Dedifferentiated amniotic fluid mesenchymal stem cell (primary cell): ENCODE data around the gene PCNX1.
"Not testable (repeated sequence)": the region's sequence is repeated elsewhere in the genome, so short reads cannot be mapped to it uniquely, and the experiment has no call there.

Experiments used
- DNase-seq: peaks from one replicate; pipeline ENCODE4 v3.0.0-alpha.2; 2016; ENCODE audit errors: extremely low spot score

The PCNX1 gene

DNA sequence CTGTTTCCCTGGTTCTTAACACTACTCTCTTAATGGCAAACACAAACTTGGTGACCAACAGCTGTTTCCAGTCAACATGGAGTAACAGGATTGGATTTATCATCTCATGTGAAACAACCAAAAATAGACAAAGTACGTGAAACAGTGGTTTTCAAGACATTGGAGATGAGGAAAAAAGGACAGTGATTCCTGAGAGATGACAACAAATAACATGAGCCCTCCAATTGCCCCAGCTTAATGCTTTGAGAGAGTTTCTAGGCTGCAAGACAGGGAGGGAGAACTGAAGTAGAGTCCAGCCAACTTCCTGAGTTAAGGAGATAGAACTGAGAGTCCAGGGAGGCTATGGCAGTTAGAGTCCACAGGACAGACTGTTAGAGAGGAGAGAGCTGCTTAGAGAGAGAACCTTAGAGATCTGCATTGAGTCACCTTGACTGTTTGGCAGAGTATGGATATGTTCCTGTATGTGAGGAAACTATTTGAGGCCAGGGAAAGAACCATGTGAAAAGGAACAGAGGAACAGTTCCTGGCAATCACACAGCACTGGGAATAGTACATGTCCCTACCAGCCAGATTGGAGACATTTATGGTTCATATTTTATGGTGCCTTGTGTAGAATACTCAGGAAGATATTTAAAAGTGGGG, 106.4 kb downstream of the PCNX1 start:
- DNase-seq: no peak

DNA sequence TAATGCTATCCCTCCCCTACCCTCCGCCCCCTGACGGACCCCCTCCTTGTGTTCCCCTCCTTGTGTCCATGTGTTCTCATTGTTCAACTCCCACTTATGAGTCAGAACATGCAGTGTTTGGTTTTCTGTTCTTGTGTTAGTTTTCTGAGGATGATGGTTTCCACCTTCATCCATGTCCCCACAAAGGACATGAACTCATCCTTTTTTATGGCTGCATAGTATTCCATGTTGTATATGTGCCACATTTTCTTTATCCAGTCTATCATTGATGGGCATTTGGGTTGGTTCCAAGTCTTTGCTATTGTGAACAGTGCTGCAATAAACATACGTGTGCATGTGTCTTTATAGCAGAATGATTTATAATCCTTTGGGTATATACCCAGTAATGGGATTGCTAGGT, 112.7 kb downstream of the PCNX1 start:
- not testable (repeated sequence) for DNase-seq

DNA sequence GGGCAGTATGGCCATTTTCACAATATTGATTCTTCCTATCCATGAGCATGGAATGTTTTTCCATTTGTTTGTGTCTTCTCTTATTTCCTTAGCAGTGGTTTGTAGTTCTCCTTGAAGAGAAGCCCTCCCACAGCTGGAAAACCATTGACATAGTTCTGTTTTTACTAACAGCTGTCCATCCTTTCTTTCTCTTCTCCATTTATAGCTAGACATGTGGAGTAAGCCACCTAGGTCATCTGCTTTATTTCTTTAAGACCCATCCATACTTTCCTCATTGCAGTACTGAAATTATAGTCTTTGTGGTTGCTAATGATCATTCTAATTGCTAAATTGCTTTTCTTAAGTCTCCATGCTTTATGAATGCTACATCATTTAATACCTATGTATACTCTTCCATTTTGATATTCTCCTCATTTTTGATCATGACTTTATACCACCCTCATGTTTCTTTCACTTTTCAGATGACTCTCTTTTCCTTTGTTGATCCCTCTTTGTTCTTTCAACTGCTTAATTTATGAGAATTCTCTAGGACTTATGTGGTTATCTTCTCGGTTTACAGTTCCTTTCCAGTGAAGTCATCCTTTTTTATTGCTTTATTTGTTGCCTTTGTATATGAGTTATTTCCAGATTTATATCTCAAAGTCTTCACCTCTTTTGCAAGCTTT, 114.2 kb downstream of the PCNX1 start:
- no peak for DNase-seq

GRCh38 chr14:71022012-71022869, 115.0 kb downstream of the PCNX1 start:
- DNase-seq: no peak

- DNase-seq: no peak
These were observed 115.7 kb downstream of the PCNX1 start for GRCh38 chr14:71022939-71023338.

DNA sequence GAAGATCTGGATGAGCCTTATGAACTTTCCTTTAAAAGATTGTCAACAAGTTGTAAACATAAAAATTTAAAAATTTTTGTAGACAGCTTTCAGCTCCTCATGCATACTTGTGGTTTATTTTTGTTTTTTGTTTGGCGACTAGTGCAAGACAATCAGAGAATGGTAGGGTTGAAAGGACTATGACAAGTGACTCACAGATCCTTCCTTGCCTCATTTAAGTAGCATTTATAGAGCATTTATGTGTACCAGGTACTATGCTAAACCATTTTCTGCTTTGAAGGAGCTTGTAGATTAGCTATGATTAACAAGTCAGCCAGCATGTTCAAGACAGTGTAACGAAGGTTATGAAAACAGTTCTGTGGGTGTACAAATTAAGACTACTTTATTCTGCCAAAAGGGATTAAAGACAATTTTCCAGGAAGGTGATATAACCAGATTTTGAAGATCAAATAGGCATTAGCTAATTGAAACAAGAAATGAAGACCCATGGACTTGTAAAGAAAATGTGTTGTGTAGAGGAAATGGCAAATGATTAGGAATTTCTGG, 122.0 kb downstream of the PCNX1 start:
- DNase-seq: no peak

GRCh38 chr14:71031000-71031399, 123.7 kb downstream of the PCNX1 start:
- no peak for DNase-seq

GRCh38 chr14:71036433-71036832, 129.2 kb downstream of the PCNX1 start:
- DNase-seq: no peak

DNA sequence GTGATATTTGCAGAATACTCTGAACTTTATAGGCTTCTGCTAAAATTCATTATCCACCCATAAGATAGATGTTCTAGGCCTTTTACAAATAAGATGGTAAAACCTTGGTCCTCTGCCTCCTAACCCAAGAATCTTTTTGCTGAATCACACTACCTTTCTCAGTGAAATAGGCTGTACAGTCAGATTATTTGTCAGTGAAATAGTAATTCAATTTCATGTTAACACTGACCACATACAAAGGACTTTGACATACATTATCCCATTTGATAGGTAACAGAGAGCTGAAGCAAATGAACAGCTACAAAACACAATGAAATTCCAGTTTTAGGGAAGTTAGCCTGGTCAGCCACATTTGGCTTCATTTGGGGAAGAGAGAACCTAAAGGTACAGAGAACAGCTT, 141.1 kb downstream of the PCNX1 start:
- no peak for DNase-seq

GRCh38 chr14:71049435-71050133, 142.3 kb downstream of the PCNX1 start:
- peak; percentile 21 for DNase-seq

GRCh38 chr14:71050227-71050823, 143.1 kb downstream of the PCNX1 start:
- no peak for DNase-seq

- DNase-seq: no peak
These were observed 147.4 kb downstream of the PCNX1 start for GRCh38 chr14:71054706-71055105.

GRCh38 chr14:71056168-71056567, 148.9 kb downstream of the PCNX1 start:
- DNase-seq: no peak

DNA sequence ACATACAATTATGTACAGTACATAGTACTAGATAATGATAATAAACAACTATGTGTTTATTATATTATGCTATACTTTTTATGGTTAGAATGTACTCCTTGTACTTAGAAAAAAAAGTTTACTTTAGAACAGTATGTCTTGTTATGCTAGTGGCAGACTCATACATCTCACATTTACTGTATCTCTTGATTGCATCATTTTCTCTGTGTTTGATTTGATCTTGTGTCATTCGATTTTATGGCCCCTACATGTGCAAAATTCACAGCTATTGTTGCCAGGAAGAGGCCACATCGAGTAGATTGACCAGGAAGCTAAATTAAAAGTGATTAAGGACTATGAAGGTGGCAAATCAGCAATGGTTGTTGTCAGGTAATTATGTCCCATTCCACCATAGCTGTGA, 153.0 kb downstream of the PCNX1 start:
- DNase-seq: no peak

- DNase-seq: peak; percentile 28
These were observed 153.7 kb downstream of the PCNX1 start for GRCh38 chr14:71060825-71061455.

GRCh38 chr14:71061458-71061857, 154.2 kb downstream of the PCNX1 start:
- DNase-seq: no peak

DNA sequence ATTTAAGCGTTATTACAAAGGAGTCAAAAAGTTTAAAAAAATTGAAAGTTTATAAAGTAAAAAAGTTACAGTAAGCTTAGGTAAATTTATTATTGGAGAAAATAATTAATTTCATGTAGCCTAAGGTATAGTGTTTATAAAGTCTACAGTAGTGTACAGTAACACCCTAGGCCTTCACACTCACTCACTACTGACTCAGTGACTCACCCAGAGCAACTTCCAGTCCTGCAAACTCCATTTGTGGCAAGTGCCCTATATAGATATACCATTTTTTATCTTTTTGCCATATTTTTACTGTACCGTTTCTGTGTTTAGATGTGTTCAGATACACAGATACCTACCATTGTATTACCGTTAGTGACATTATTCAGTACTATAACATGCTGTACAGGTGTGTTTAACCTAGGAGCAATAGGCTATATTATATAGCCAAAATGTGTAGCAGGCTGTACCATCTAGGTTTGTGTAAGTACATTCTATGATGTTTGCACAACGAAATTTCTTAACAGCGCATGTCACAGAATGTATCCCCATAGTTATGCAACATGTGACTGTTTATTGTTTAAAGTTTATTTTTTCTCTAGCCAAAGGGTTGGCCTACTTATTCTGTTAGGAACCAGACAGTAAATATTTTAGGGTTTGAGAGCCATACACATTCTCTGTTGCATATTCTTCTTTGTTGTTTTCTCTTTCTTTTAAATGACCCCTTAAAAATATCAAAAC, 155.5 kb downstream of the PCNX1 start:
- DNase-seq: no peak

- DNase-seq: no peak
These were observed 156.1 kb downstream of the PCNX1 start for GRCh38 chr14:71063351-71063750.

DNA sequence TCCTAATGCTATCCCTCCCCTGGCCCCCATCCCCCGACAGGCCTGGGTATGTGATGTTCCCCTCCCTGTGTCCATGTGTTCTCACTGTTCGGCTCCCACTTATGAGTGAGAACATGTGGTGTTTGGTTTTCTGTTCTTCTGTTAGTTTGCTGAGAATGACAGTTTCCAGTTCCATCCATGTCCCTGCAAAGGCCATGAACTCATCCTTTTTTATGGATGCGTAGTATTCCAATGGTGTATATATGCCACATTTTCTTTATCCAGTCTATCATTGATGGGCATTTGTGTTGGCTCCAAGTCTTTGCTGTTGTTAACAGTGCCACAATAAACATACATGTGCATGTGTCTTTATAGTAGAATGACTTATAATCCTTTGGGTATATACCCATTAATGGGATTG, 157.5 kb downstream of the PCNX1 start:
- not testable (repeated sequence) for DNase-seq

- no peak for DNase-seq
These were observed 162.9 kb downstream of the PCNX1 start for GRCh38 chr14:71070169-71070568.
